Measurements from ENCODE around the gene ARHGEF2.
"Not testable (repeated sequence)": the region's sequence is repeated elsewhere in the genome, so short reads cannot be mapped to it uniquely, and the experiment has no call there.

Gene ARHGEF2

GRCh38 chr1:155940993-155941844 is 37.1 kb downstream of the ARHGEF2 start, which contains the start of gene RXFP4:
Gene RXFP4, plus strand, starts transcription at chr1:155941638. Its CDS starts 72 bp downstream, at chr1:155941710.
- no peak for DNase-seq

- DNase-seq: no peak
Measured at GRCh38 chr1:155940482-155940992, 37.8 kb downstream of the ARHGEF2 start.

GRCh38 chr1:155938220-155938627 is 40.1 kb downstream of the ARHGEF2 start:
- DNase-seq: peak in 1 of 2 donors; percentile 56

- no peak for DNase-seq
Measured at GRCh38 chr1:155934936-155935590, 43.3 kb downstream of the ARHGEF2 start.

- DNase-seq: peak; percentile 97 to 100
Measured at GRCh38 chr1:155934097-155934935, 44.0 kb downstream of the ARHGEF2 start, which contains the start of gene KHDC4. Gene KHDC4, minus strand, starts transcription at chr1:155934413. Its CDS starts 40 bp downstream, at chr1:155934373.

- DNase-seq: no peak
Measured at GRCh38 chr1:155933591-155934096, 44.7 kb downstream of the ARHGEF2 start.

- DNase-seq: no peak
Measured at GRCh38 chr1:155932487-155932886, 45.9 kb downstream of the ARHGEF2 start.

GRCh38 chr1:155932081-155932480 is 46.3 kb downstream of the ARHGEF2 start:
- no peak for DNase-seq

GRCh38 chr1:155931332-155932038 is 46.9 kb downstream of the ARHGEF2 start:
- DNase-seq: no peak

- not testable (repeated sequence) for DNase-seq
Measured at GRCh38 chr1:155930725-155931124, 47.6 kb downstream of the ARHGEF2 start.

- DNase-seq: no peak
Measured at GRCh38 chr1:155929057-155929456, 49.3 kb downstream of the ARHGEF2 start.

GRCh38 chr1:155925506-155925905 is 52.8 kb downstream of the ARHGEF2 start:
- no peak for DNase-seq

- DNase-seq: no peak
Measured at GRCh38 chr1:155920717-155921116, 57.6 kb downstream of the ARHGEF2 start.

- no peak for DNase-seq
Measured at GRCh38 chr1:155919801-155920200, 58.5 kb downstream of the ARHGEF2 start.

- no peak for DNase-seq
Measured at GRCh38 chr1:155918660-155919059, 59.7 kb downstream of the ARHGEF2 start.

- no peak for DNase-seq
Measured at GRCh38 chr1:155913969-155914757, 64.2 kb downstream of the ARHGEF2 start.

- DNase-seq: no peak
Measured at GRCh38 chr1:155912056-155912536, 66.3 kb downstream of the ARHGEF2 start.

- peak; percentile 66 to 77 for DNase-seq
Measured at GRCh38 chr1:155911156-155912055, 66.9 kb downstream of the ARHGEF2 start, which contains the start of gene RIT1. Gene RIT1, minus strand, starts transcription at chr1:155911349. Its CDS starts 588 bp downstream, at chr1:155910761.

- peak; percentile 10 to 14 for DNase-seq
Measured at GRCh38 chr1:155910621-155911121, 67.7 kb downstream of the ARHGEF2 start.
